IPS-NIHi7 (cell line): Measurements from ENCODE around the gene GARIN3.

Experiments
- DNase-seq: peaks from one replicate; pipeline ENCODE4 v3.0.0; 2012; ENCODE audit warnings: mixed read lengths; ENCODE audit errors: extremely low spot score

Gene GARIN3

DNA sequence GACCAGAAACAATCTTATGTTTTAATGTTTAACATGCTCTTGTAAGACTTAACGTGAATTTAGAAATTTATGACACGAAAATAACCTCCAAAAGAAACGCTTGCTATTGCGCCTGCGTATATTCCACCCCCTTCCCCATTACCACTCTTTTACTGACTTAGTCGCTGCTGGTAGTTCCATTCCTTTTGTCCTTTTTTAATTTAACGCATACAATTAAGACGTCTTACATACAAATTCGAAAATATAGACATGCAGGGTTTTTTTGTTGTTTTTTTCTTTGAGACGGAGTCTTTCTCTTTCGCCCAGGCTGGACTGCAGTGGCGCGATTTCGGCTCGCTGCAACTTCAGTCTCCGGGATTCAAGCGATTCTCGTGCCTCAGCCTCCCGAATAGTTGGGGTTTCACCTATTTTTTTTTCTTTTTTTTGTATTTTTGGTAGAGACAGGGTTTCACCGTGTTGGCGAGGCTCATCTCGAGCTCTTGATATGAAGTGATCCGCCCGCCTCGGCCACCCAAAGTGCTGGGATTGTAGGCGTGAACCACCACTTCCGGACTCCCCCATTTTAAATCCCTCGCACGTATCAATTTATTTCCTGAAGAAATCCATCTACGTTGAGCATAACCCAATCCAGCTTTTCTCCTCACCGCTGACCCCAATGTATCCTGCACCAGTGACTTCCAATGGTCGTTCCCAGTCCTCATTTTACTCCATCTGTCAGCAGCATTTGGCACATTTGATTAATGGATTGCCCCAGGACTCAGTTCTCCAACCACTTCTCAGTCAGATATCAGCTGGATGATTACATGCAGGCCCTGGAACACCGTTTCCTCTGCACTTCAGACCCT is 22.7 kb downstream of the GARIN3 start:
- DNase-seq: peak; percentile 46

DNA sequence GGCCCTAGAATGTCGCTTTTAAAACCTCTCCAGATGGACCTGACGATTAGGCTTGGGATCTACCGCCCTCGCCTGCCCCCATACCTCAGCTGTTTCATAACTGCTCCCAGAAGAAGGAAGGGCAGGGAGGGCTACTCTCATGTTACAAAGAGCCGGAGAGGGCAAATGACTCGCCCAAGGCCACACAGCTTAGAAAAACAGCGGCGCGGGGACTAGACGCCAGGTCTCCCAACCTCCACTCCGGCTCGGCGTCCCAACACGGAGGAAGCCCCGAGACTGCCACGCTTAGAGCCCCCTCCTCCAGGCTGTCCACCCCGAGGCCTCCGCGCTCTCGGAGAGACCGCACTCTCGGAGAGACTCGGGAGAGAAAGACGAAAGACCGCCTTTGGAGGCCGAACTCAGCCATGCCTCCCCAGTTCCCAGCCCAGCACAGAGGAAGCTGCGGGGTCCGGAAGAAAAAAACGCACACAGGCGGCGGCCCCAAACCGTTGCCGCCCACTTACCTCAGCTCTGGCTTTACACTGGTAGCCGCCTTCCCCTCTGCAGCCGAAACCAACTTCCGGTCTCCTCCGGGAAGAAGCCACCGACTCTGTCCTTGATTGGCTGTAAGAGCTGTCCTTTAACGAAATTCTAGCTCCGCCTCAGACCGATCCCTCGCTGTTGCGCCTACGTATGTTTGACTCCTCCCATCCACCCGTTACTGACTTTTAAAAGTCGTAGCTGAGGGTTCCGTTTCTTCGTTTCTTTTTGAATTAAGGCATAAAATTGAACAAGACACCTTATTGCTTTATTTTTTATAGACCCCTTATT is 23.5 kb downstream of the GARIN3 start, which contains the start of gene MED7:
Gene MED7, minus strand, starts transcription at position 549 of the 810 bp plus-strand sequence. CDS start 3,434 bp downstream, outside the sequence.
- DNase-seq: peak; percentile 98

DNA sequence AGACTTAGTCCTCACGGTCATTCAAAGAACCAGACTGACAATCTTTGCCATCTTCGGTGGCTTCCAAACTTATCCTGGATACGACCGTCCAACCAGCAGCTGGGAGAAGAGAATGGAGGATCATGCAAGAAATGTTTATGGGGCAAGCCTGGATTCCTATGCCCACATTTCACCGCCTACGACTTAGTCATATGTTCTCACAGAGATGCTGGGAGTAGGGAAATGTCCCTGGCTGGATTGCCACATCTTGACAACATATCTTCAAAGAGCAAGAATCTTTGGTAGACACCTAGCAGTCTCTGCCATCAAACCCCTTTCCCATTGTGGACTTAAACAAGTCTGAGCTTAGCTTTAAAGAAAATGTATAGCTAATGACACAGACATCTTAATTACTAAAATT is 28.4 kb downstream of the GARIN3 start:
- DNase-seq: no peak

DNA sequence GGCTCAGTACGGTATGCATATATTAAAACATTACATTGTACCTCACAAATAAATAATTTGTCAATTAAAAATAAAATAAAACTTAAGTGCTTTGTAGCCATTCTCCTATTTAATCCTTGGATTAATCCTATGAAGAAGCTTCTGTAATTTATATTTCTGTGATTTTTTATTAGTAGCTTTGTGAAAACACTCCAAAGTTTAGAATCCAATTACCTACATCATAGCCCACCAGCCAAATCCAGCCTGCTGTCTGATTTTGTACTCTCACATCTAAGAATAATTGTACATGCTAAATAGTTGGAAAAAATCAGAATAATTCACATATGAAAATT is 33.8 kb downstream of the GARIN3 start:
- DNase-seq: no peak

DNA sequence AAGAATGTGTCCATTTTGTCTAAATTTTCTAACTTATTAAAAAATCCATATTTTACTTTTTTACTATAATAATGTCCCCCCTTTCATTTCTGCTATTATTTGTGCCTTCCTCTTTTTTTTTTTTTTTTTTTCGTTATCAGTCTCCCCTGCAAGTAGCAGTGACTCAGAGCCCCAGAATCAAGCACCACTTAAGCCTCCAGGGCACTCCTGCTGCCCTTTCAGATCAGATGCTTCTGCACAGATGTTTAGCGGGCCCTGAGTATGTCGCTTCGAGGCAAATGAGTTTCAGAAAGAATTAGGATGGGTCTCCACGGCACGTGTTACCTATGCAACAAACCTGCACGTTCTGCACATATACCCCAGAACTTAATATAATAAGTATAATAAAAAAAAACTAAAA is 35.1 kb downstream of the GARIN3 start:
- no peak for DNase-seq

DNA sequence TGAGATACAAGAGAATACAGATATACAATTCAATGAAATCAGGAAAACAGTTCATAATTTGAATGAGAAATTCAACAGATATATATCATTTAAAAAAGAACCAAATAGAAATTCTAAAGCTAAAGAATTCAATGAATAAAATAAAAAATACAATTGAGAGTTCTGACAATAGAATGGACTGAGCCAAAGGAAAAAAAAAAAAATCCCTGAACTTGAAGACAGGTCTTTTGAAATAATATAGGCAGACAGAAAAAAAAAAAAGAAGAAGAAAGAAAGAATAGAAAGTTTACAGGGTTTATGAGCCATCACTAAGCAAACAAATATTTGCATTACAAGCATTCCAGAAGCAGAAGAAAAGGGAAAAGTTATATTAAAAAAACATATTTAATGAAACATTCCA is 44.4 kb downstream of the GARIN3 start:
- no peak for DNase-seq

DNA sequence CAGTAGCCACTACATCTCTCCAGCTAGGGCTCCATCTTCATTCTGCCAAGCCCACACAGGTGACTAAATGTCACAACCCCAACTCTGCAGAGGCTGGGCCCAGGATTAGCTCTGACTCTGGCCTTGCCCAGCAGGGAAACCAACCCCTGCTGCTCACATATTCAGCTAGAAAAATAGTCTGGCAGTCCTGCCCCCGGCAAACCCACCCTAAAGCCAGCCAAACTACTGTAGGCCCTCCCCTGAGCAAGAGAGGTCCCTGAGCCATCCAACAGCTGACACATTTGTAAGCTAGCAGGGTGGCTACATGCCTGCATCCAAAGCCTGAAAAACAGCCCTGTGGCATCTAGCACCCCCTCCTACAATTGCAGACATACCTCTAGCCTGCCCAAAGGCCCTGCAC is 46.0 kb downstream of the GARIN3 start:
- DNase-seq: no peak

DNA sequence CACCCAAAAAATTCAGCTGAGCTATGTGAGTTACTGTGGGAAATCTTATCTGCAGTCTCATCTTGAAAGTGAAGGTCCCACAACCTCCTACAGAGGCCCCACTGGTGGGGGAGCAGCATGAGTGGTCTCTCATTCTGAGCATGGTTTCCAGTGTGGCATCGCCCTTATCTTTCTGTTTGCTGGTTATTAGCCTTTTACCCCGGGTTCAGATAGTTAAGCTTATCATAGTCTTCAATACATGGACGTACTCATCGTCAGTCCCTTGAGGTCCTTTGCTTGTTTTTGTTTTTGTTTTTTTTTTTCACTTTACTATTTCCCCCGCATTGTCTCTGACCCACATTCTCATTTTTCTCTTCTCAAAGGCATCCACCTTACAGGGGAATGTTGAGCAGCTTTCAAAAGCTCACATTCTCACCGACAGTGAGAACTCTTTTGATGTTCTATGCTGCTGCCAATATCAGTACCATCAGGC is 49.5 kb downstream of the GARIN3 start:
- DNase-seq: no peak

DNA sequence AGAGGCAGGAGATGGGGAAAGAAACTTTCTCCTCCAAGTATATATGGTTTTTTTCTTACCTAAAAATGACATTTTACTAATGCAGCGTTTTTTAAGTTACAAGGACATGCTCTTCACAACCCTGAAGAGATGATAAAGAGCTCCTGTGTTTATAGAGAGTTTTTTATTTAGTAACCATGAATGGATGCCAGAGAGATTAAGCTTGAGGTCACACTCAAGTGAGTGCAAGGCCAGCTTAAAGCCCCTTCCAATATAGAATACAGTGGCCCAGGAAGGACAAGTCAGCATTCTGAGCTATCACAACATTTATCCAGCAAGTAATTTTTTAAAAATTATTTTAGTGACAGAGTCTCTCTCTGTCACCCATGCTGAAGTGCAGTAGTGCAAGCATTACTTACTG is 50.6 kb downstream of the GARIN3 start:
- no peak for DNase-seq

DNA sequence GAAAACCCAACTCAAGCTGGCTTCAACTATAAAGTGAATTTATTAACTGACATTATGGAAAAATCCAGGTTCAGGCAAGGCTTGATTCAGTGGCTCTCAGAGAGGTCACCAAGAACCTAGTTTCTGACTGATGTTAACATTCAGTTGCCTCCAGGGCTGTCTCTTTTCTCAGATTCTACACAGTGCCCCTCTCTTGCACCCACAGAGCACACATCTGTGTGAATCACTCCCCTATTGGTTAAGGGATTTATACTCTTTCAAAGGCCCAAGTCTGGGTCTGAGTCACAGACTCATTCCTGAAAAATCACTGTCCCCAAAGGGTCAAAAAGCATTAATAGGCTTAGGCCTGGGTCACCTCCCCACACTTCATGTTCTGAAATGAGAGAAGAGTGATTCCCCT is 51.1 kb downstream of the GARIN3 start:
- no peak for DNase-seq

DNA sequence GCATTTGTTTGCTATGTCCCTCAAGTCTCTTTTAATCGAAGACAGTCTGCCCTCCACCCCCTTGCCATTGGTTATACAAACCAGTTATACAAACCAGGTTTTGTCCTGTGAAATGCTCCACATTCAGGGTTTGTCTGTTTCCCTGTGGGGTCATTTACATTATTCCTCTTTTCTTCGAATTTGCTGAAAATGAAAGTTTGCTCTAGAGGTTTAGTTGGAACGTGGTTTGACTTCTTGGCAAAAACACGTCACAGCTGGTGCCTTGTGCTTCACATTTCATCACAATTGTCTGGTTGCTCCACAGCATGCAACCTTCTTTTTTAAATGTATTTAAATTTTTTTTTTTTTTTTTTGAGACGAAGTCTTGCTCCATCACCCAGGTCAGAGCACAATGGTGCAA is 53.1 kb downstream of the GARIN3 start:
- DNase-seq: no peak
